NCI-H2196 treated with DMSO at 0.1 percent for 48 hours (cell line): ENCODE data around the gene MUC20.
"Not testable (repeated sequence)": the region's sequence is repeated elsewhere in the genome, so short reads cannot be mapped to it uniquely, and the experiment has no call there.

ENCODE experiments used
- DNase-seq: peaks from one replicate; lab custom pipeline; 2025; ENCODE audit not compliant: unreplicated experiment; lab: John Stamatoyannopoulos, UW

The MUC20 gene

GRCh38 chr3:195720831-195721506 lies at the start of gene MUC20:
MUC20 (plus strand) TSS chr3:195720978; CDS start chr3:195721008, 30 bp downstream.
- not testable (repeated sequence) for DNase-seq

DNA sequence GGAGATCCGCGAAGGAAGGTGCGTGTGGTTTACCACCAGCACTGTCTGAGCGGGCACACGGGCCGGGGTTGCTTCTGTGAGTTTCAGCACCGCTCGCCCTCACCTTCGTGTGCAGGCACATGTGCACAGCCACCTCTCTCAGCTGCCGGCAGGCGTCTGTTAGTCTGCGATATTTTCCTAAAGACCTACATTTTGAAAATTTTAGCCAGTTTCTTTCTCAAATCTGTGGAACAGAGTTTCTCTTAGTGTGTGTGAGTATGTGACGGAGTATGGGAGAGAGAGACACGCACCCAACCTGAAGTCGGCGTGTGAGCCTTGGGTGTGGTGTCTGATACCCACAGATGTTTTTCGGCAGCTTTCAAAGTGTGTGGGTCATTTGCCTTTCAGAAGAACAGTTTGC lies 49.5 kb upstream of the MUC20 start:
- not testable (repeated sequence) for DNase-seq

GRCh38 chr3:195673711-195674110 lies 47.1 kb upstream of the MUC20 start:
- not testable (repeated sequence) for DNase-seq

DNA sequence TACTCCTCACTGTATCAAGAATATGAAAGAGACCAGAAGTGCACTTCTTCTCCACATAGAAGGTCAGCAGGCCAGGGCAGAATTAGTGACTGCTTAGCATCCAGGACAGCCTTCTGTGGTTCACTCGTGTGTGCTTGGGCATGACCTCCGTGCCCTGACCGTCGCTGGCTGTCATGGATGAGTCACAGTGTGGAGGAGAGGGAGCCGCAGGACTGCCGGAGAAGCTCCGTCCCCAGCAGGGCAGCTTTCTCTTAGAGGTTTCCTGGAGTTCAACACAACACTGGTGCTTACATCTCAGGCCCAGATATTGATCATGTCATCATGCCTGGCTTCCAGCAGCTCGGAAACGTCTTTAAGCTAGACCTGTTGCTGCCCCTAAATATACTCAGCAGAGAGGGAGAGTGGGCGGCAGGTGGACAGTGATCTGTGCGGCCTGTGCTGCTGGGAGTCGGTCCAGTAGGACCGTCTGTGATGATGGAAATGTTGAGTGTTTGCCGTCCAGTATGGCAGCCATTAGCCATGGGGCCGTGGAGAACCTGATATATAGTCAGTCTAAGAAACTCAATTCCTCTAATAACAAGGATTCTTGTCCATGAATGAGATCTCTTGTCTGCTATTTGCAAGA lies 42.3 kb upstream of the MUC20 start:
- not testable (repeated sequence) for DNase-seq

- DNase-seq: not testable (repeated sequence)
These were observed 40.1 kb upstream of the MUC20 start for GRCh38 chr3:195680690-195681089.

DNA sequence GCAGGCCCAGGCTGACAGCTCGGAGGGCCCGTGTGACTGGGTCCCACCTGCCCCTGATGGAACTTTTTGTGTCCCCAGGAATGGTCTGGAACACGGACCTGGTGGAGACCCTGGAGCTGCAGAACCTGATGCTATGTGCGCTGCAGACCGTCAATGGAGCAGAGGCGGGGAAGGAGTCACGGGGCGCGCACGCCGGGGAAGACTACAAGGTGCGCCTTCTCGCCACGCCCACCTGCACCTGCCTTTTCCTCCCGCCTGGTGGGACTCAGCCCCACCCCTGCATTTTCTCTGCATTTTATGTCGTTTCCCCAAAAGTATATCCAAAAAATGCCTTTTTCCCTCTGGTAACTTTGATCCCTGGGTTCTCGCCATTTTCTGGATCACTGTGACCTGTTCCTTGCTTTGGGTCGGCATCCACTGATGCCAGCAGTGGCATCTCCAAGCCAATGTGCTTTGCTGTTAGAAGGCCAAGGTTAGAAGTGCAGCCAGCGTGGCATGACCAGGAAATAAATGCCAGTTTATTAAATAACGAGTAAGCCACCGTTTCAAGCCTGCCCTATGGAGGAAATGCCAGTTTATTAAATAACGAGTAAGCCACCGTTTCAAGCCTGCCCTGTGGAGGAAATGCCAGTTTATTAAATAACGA lies 39.2 kb upstream of the MUC20 start:
- DNase-seq: not testable (repeated sequence)

DNA sequence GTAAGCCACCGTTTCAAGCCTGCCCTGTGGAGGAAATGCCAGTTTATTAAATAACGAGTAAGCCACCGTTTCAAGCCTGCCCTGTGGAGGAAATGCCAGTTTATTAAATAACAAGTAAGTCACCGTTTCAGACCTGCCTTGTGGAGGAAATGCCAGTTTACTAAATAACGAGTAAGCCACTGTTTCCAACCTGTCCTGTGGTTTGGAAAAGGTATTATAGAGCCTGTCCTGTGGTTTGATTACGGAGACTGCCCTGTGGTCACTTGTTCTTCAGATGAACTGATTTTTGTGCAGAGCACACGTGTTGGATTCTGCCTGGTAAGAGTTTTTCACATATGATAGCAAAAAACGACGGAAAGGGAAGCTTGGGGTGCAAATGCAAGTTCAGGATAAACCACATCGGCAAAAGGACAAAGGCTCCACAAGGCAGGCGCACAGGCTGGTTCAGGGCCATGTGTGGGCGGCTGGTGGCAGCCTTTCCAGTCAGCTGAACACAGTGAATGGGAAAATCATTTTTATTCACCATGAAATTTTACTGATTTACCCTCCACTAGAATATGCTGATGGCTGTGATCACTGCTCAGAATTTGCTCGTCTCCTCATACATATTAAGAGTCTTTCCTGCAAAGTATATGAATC lies 38.6 kb upstream of the MUC20 start:
- DNase-seq: not testable (repeated sequence)

DNA sequence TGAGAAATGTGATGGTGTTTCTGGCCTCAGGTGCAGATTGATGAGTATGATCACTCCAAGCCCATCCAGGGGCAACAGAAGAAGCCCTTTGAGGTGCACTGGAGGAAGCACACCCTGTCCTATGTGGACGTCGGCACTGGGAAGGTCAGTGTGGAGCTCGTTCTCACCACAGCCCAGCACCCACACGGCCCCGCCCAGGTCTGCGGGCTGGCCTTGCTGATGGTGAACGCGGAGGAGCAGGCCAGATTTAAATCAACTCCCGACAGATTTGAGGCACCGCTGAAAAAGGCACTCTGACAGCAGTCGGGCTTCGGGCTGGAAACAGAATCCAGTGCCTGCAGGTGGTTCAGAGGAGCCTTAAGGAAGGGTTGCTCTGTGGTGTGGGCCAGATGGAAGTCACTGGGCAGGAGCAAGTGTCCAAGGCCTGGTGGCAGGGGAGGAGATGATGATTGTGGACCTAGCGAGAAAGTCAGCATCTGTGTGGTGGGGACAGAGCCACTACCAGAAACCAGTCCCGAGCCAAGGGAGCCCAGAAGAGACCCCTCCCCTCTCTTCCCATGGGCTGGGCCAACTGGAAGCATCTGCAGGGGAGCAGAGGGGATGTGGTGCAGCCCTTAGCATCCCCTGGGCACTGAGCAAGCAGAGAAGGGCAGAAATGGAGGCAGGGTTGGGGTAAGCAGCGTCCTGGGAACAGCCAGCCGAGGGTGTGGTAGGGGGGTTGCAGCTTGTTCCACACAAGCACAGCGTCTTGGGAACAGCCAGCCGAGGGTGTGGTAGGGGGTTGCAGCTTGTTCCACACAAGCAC lies 36.9 kb upstream of the MUC20 start:
- not testable (repeated sequence) for DNase-seq

DNA sequence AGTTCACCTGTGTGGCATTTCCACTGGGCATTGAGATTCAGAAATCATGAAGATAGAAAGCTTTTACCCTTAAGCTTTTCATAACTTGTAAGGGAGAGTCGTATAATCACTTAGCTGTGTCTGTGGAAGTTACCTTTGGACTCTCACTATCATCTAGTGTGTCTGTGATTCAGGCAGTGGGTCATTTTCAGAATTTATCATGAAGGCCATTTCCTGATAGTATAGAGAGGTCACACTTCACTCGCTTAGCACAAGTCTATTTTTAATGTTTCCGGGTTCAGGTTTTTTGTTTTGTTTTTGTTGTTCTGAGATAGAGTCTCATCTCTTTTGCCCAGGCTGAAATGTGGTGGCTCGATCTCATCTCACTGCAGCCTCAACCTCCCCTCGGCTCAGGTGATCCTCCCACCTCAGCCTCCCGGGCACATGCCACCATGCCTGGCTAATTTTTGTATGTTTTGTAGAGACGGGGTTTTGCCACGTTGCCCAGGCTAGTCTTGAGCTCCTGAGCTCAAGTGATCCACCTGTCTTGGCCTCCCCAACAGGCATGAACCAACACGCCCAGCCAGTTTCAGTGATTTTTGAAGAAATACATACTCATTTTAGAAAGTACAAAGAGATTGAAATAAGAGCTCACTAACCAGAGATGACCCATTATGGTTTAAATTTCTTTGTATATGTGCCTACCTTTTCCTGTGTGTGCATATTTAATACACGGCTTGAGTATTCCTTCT lies 36.1 kb upstream of the MUC20 start:
- not testable (repeated sequence) for DNase-seq

DNA sequence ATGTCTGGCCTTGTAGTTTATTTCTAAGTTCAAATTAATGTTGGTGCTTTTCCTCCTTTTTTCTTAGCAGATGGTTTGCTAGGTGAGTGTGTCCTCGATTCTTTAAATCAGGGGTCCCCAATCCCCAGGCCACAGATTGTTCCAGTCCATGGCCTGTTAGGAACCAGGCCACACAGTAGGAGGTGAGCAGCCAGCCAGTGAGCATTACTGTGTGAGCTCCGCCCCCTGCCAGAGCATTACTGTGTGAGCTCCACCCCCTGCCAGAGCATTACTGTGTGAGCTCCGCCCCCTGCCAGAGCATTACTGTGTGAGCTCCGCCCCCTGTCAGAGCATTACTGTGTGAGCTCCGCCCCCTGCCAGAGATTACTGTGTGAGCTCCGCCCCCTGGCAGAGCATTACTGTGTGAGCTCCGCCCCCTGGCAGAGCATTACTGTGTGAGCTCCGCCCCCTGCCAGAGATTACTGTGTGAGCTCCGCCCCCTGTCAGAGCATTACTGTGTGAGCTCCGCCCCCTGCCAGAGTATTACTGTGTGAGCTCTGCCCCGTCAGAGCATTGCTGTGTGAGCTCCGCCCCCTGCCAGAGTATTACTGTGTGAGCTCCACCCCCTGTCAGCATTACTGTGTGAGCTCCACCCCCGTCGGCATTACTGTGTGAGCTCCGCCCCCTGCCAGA lies 34.1 kb upstream of the MUC20 start:
- DNase-seq: not testable (repeated sequence)

DNA sequence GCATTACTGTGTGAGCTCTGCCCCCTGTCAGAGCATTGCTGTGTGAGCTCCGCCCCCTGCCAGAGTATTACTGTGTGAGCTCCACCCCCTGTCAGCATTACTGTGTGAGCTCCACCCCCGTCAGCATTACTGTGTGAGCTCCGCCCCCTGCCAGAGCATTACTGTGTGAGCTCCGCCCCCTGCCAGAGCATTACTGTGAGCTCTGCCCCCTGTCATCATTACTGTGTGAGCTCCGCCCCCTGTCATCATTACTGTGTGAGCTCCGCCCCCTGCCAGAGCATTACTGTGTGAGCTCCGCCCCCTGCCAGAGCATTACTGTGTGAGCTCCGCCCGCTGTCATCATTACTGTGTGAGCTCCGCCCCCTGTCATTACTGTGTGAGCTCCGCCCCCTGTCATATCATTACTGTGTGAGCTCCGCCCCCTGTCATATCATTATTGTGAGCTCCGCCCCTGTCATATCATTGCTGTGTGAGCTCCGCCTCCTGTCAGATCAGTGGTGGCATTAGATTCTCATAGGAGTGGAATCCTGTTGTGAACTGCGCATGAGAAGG lies 33.5 kb upstream of the MUC20 start:
- not testable (repeated sequence) for DNase-seq

DNA sequence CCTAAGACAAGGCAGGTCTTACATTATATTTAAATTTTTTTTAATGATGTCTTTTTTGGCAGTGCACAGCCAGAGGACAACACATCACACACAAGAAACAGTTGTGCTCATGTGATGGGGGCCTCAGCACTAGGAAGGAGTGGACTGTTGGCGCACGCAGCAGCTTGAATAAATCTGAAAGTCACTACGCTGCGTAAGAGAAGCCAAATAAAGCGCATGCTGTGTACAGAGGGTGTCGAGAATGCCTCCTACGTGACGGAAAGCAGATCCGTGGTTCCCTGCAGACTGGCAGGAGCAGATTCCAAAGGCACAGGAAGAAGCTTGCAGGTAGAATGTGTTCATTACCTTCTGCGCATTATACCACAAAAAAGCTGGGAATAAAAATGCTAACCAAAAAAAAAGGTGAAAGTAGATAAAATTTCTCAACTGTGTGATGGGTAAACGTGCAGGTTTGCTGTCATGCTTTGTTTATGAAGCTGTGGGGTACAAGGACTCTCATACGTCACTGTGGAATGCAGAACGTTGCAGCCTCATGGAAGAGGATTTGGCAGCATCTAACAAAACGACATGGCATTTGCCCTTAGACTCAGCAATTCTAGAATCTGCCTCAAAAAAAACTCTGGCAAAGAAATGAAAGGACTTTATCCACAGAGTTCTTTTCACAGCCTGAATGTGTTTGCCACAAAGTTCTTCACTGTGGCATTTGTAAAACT lies 32.2 kb upstream of the MUC20 start:
- not testable (repeated sequence) for DNase-seq

GRCh38 chr3:195689184-195690070 lies 31.4 kb upstream of the MUC20 start:
- not testable (repeated sequence) for DNase-seq

- DNase-seq: no peak
These were observed 29.8 kb upstream of the MUC20 start for GRCh38 chr3:195690951-195691350.

DNA sequence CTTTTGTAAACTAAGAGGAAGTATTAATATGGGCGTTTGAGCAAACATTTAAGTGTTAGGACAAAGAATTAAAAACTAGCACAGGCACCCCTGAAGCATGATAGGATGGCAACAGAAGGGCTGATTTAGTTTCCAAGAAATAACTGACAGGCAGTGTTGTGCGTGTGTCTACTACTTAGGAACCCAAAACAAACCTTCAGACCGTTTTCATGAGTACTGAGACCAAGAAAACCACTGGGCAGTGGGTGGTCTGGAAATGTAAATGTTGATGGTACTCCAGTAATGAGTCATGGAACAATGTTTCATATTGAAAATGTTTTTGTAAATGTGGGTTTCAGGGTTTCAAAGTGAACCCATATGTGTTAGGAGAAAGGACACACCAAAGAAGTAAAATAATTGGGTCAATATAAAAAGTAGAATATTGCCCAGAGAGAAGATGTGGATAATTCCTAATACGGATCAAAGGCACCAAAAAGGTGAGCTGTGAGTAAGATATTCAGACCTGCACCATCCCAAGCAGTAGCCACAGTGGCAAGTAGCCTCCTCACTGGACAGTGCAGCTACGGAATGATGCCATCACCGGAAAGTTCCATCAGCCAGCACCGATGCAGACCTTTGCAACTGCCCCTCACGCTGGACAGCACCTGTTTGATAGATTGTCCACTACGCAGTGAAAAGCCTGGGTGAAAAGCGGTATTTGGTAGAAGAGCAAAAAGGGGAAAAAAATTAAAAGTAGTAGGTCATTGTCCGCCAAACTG lies 29.0 kb upstream of the MUC20 start:
- not testable (repeated sequence) for DNase-seq

GRCh38 chr3:195692354-195692685 lies 28.5 kb upstream of the MUC20 start:
- DNase-seq: no peak

DNA sequence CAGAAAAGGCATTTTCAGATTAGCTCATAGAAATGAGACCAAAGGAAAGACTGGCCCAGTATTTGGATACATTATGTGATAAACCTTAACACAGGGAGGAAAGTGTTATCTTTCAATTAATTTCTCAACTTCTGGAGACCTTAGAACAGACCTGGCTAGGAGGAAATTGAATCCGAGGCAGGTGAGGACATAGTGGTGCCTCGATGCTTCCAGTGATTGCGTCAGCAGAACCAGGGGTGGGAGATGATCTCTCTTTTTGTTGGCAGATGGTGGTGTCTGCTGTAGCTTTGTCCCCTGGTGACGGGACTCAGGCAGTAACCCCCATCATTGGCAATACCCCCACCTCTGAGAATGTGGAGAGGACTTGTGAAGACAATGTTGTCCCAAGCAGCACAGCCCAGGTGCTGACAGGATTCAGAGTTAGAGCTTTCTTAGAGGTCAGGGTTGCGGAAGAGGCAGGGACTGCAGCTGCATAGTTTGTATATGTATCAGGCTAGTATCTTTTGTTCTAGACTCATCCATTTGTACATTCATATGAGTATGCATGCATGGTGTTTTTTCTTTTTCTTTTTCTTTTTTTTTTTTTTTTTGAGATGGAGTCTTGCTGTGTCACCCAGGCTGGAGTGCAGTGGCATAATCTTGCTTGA lies 27.9 kb upstream of the MUC20 start:
- no peak for DNase-seq
